ENCODE results near the gene PGS1.
A peak's percentile ranks its signal among the peaks of the same experiment; 100 is the strongest.

The PGS1 gene

DNA sequence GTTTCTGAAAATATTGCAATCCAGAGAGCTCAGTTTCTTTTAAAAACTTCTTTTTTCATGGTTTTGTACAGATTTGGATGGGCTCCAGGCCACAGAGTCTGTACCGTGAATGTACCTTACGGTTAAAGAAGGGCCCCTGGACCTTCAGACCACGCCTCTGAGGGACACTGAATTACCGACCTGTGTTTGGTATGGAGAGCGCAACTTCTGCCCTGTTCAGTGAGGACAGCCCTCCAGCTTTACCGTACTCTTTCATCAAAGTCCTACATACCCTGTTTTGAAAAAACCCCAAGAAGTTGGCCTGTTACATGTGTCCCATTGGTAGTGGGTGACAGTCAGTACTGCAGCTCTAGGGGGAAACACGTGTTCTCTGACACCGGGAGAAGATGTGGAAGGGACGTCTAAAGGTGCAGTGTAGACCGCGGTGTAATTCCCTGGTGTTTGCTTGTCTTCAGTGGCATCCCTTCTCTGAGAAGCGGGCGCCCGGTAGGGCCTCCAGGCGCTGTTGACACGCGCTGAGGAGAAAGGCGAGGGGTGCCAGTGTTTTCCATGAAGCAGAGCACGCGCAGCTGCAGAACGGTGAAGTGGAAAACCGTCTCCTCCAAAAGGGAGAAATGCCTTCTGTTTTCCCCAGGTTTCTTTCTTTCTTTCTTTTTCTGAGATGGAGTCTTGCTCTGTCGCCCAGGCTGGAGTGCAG, 6.2 kb downstream of the PGS1 start:
- peak in 1 of 3 donors; percentile 11 for DNase-seq (ENCODE audit: low read depth in 2 of 3, low spot score in 1 of 3)

DNA sequence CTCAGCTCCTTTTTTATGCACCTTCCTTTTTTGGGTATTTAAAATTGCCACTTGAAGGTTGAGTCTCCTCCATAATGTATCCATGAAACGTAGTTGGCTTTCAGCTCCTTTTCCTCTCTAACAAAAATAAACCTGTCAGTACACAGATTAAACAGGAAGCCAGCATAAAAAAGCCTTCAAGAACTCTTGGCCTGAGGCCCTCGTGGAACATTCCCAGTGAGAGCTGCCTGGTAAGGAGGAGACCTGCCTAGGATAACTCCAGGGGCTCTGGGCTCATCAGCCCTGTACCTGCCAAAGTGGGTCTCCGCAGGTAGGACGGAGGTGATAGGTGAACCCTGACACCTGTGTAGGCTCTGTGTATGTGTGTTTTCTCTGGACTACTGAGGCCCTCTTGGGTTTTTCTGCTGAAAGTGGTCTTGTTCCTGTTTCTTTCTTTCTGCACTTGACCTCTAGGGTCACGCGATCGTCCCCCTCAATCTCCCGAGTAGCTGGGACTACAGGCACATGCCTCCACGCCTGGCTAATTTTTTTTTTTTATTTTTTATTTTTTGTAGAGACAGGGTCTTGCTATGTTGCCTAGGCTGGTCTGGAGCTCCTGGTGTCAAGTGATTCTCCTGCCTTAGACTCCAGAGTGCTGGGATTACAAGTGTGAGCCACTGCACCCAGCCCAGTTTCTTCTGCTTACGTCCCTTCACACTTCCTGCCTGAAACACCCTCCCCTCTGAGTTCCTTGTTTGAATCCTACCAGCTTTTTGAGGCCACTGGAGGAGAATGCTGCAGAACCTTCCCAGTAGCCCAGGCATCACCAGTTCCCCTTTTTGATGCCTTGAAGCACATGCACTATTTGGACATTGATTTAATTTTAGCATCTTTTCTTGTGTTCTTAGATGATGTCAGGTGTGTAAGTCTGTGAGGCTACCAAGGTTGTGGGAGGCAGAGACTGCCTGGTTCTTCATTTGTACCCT, 9.8 kb downstream of the PGS1 start:
- no peak for DNase-seq (ENCODE audit: low read depth in 2 of 3, low spot score in 1 of 3)

DNA sequence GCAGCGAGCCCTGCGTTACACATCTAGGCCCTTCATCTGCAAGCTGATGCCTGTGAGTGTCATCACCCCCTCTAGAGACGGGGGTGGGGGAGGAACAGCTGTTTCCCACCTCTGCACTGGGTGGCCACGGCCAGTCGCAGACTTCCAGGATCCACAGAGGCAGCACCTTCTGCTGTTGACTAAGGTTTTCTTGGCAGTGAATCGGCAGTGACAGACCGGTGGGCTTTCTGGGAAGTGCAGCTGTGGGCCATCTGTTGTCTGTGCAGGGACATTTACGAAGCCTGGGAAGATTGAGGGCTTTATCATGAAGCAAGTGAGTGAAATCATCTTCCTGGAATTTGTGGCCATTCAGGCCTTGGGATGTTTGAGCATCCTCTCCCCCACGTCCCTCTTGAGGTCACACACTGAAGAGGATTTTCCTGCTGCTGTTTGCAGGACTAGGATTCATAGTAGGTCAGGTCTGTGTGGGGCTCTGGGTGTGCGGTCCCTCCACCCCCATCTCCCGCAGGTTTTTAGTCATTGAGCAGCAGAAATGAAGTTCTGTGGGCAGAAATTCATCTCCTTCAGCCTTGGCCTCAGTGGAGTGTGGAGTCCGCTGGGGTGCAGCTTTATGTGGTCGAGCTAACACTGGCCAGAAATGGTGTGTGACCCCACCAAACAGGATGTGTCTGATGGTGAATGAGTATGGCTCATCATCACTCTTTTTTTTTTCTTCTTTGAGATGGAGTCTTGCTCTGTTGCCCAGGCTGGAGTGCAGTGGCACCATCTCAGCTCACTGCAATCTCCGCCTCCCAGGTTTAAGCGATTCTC, 12.0 kb downstream of the PGS1 start:
- no peak for DNase-seq (ENCODE audit: low read depth in 2 of 3, low spot score in 1 of 3)

DNA sequence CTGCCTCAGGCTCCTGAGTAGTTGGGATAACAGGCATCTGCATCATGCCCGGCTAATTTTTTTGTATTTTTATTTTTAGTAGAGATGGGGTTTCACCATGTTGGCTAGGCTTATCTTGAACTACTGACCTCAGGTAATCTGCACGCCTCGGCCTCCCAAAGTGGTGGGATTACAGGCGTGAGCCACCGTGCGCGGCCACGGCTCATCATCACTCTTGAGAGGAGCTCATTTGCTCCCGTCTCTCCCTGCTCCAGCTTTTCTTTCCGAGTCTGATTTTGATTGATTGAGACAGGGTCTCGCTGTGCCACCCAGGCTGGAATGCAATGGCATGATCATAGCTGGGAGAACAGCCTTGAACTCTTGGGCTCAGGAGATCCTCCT, 12.6 kb downstream of the PGS1 start:
- no peak for DNase-seq (ENCODE audit: low read depth in 2 of 3, low spot score in 1 of 3)

DNA sequence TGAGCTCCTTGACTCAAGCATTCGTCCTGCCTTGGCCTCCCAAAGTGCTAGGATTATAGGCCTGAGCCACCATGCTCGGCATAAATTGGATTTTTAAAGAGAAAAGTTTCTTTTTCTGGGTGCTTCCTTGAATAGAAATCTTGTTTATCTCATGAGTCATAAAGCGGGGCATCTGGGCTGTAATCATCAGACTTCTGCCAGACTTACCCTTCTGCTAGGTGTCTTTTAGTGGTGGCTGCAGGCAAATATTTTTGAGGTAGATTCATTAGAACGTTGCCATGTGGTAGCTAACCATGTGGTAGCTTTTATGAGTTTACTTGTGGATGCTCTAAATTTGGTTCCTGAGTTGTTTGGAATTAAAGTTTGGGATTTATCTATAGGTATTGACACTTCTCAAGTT, 13.4 kb downstream of the PGS1 start:
- no peak for DNase-seq (ENCODE audit: low read depth in 2 of 3, low spot score in 1 of 3)

DNA sequence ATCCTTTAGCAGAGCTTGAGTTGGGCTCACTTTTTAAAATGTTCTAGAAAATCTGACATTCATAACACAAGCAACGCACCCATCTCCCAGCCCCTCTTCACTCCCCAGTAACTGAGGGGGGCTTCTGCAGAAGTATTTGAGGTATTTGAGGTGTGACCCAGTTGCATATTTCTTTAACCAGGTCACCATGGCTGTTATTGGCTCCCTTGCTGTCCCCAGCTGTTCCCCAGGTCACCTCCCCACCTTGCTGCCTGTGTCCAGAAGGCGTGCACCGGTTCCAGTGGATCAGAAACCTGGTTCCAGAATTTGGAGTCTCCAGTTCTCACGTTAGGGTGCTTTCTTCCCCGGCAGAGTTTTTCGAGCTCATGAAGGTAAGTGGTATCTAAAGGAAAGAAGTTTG, 13.8 kb downstream of the PGS1 start:
- DNase-seq (ENCODE audit: low read depth in 2 of 3, low spot score in 1 of 3) = no peak

DNA sequence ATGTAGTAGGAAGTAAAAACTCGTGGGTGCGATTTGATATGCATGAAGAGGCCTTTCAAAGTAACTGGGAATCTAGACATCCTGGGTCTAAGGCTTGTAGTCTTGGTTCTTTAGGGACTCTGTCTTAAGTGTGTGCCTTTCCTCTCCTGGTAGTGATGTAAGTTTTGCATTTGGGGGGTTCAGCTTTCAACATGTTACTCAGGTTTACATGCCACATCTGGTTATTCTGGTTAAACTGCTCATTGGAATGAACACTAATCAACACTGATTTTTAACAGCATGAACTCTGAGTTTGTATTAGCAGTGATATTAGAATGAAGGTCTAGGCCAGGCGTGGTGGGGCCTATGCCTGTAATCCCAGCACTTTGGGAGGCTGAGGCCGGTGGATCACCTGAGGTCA, 15.1 kb downstream of the PGS1 start:
- DNase-seq (ENCODE audit: low read depth in 2 of 3, low spot score in 1 of 3) = no peak

DNA sequence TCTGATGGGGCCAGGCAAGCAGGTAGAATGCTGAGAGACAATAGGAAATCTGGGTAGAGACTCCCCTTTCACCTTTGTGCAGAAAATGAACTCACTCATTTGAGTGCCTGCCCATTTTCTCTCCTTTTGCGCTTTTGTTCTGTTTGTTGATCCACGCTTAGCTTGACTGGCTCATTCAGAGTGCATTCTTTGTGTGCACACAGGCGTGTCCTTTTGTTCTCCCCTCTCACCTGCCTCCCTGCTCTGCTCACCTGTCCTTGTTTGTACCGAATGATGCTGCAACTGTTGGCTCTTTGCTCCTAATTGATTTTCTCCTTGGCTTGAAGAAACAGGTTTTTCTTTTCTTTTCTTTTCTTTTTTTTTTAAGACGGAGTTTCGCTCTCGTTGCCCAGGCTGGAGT, 15.8 kb downstream of the PGS1 start:
- no peak for DNase-seq (ENCODE audit: low read depth in 2 of 3, low spot score in 1 of 3)

DNA sequence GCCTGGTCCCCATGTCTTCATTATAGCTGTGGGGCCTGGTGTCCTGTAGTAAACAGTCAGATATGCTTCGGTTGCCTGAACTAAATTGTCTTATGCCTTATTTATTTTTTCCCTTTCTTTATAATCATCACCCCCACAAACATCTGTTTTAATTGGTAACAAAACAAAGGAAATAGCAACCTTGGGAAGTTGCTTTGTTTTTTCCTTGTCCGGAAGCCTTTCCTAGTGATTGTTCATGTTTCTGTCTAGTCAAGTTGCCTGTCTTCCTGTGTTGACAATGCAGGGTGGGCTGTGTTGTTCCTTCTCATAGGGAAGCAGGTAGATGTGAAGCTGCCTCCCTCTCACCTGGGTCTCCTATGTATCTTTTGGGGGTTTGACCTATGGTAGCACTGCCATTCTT, 16.7 kb downstream of the PGS1 start:
- DNase-seq (ENCODE audit: low read depth in 2 of 3, low spot score in 1 of 3) = no peak

DNA sequence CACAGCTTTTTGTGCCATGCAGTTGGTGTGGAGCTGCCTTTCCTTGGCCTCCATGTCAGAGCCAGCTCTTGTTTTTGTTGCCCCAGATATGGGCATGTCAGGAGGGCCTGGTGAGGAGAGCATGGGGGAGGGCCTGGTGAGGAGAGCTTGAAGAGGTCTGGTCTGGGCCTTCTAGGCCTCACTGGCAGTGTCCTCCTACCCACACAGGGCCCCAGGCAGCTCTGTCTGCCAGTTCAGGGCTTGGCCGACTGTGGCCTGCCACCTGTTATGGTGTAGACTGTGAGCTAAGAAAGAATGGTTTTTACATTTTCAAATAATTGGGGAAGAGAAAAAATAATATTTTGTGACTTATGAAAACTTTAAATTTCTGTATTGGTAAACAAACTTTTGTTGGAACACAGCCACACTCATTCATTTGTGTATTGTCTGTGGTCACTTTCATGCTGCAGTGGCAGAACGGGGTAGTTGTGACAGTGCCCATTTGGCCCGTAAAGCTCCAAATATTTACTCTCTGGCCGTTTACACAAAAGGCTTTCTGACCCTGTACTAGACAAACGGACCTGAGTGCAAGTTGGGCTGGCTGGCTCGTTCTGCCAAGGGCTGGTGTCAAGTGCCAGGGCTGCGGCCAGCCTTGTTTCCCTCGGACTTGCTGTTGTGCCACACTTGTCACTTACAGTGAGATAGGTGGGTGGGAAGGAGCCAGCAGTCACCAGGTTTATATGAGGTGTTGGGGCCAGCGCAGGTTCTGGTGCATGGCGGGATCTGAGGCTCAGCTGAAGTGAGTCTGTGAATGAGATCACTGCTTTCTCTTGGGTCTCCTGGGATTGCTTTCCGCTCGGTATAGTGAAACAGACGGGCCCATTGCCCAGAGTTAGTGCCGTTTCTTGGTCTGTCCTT, 18.2 kb downstream of the PGS1 start:
- no peak for DNase-seq (ENCODE audit: low read depth in 2 of 3, low spot score in 1 of 3)

DNA sequence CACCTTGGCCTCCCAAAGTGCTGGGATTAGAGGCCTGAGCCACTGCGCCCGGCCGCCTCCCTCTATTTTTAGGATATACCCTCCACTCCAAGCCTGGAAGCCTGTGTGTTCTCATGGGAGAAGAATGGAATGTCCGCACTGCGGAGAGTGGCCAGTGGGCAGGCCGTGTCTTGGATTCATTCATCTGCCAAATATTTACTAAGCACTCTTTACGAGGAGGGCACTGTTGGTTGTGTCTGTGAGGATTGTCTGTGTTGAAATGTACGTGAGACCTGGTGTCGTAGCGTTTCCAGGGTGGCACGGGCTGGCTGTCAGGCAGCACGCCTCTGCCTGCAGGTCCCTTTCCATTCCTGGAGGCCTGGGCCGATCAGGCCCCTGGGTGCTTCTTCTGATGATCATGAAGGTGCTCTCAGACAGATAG, 19.2 kb downstream of the PGS1 start:
- DNase-seq (ENCODE audit: low read depth in 2 of 3, low spot score in 1 of 3) = no peak

DNA sequence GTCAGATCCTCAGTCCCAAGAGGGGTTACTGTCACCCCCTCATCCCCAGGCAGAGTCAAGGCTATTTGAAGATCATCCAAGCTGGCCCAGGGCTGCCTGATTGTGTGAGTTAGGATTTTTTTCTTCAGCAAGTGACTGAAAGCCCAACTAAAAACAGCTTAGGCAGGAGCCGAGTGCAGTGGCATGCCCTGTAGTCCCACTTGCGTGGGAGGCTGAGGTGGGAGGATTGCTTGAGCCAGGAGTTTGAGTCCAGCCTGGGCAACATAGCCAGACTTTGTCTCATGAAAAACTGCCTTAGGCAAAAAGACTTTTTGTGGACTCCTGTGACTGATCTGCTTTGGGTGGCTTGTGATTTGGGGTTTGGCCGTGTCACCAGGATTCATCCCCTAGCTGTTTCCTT, 19.9 kb downstream of the PGS1 start:
- no peak for DNase-seq (ENCODE audit: low read depth in 2 of 3, low spot score in 1 of 3)

DNA sequence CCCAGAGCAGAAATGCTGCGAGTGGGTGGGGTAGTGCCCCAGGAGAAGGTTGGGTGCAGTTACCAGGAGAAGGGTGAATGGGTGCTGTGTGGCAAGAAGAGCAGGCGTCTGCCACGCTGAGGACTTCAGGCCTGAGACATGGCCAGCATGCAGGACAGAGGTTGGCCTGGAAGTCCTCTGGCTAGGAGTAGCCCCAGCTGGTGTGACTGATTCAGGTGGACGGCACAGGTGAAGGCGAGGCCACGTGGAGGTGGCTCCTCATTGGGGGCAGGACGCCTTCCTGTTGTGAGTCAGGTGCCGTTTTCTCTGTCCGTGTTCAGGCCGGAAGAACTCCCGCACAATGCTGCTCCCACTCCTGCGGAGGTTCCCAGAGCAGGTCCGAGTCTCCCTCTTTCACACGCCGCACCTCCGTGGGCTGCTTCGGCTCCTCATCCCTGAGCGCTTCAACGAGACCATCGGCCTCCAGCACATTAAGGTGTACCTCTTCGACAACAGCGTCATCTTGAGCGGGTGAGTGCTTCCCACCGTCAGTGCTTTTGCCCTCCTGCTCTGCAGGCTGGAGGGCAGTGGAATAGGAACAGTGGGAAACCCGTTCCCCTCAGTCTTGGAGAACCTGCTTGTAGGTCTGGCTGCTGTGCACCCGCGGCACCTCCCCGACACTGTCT, 20.7 kb downstream of the PGS1 start:
- DNase-seq (ENCODE audit: low read depth in 2 of 3, low spot score in 1 of 3) = no peak

DNA sequence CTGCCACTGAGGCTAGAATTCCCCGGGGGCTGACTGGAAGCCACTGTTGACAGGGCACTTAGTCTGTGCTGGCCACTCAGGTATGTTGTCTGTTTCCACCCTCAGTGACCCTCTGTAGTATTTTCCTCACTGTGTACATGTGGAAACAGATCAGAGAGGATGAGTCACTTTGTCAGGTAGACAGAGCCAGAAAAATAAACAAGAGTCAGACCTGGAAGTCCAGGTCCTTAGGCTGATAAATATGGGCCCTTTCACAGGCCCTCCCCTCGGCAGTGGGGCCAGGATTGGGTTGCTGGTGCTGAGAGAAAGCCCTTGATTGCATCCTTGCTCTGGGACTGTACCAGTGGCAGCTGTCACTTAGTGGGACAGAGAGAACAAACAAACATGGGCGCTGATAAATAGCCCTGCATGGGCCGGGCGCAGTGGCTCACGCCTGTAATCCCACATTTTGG, 21.3 kb downstream of the PGS1 start:
- no peak for DNase-seq (ENCODE audit: low read depth in 2 of 3, low spot score in 1 of 3)

DNA sequence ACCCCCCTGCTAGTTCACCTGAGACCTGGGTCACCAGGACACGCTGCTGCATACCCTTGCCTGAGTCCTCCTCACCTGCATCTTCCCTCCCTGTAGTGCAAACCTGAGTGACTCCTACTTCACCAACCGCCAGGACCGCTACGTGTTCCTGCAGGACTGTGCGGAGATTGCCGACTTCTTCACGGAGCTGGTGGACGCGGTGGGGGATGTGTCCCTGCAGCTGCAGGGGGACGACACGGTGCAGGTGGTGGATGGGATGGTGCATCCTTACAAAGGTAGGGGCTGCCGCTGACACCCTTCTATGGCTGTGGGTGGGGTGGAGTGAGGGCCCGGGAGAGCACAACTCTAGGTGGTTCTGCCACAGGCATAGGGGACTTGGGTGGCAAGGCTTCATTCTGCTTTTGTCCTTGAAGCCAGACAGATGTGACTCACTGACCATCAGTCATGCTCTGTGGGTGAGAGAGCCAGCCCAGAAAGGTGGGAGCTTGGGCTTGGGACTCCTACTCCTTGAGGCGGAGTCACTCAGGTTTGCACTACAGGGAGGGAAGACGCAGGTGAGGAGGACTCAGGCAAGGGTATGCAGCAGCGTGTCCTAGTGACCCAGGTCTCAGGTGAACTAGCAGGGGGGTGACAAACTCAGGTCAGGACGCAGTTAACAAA, 22.3 kb downstream of the PGS1 start:
- DNase-seq (ENCODE audit: low read depth in 2 of 3, low spot score in 1 of 3) = no peak

DNA sequence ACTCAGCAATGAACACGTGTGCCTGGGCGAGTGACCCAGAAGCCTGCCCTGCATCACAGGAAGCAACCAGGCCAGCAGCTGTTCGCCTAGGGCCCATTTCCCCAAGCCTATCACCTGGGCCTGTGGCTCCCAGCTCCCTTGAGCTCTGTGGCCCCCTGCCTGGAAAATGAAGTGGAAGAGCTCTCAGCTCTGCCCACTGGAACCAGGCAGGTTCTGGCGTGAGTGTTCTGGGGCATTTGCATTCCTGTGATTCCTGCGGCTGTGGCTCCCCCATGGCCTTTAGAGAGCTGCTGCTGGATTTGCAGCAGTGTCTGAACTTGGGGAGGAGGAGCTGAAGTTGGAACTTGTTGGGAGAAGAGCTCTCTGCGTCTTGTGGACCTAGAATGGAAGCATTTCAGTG, 22.8 kb downstream of the PGS1 start:
- no peak for DNase-seq (ENCODE audit: low read depth in 2 of 3, low spot score in 1 of 3)

DNA sequence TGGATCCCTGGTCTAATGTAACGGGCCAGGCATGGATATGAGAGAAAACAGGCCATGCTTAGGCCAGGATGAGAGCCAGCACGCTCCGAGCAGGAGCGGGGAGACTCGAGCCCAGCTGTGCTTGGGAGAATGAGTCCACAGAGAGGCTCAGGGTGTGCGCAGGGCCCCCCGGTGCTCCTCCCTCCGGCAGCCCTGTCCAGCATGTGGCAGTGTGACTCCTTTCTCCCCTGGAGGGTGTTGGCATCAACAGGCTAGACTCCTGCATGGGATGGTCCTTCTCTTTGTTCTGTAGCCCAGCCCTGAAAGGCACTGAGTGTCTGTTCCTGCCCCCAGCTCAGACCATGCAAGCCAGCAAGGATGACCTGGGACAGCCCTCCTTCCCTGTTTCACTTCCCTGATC, 23.4 kb downstream of the PGS1 start:
- no peak for DNase-seq (ENCODE audit: low read depth in 2 of 3, low spot score in 1 of 3)

DNA sequence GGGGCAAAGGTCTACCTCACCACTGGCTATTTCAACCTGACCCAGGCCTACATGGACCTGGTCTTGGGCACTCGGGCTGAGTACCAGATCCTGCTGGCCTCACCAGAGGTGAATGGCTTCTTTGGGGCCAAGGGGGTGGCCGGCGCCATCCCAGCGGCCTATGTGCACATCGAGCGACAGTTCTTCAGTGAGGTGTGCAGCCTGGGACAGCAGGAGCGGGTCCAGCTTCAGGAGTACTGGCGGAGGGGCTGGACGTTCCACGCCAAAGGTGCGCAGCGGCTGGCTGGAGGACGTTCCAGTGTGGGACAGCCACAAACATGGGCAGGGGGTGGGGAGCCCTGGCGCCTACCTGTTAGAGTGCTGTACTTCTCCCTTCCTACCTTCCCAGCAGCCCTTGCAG, 25.4 kb downstream of the PGS1 start:
- DNase-seq (ENCODE audit: low read depth in 2 of 3, low spot score in 1 of 3) = no peak

DNA sequence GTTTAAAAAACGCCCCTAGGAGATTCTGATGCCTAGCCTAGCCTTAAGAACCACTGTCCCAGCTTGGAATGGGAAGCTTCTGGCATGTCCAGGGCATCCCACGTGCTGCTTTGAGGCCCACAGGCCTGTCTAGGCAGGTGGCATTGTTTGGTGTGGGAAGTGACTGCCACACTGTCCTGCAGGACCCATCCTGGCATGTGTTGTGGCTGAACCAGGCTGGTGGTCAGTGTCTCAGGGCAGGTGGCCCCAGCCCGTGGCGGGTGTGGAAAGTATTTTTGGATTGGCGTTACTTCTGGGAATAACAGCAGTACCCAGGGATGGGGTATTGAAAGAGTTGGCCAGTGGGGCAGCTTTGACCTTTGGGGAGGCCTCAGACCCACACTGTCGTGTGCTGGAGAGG, 27.9 kb downstream of the PGS1 start:
- DNase-seq (ENCODE audit: low read depth in 2 of 3, low spot score in 1 of 3) = no peak

DNA sequence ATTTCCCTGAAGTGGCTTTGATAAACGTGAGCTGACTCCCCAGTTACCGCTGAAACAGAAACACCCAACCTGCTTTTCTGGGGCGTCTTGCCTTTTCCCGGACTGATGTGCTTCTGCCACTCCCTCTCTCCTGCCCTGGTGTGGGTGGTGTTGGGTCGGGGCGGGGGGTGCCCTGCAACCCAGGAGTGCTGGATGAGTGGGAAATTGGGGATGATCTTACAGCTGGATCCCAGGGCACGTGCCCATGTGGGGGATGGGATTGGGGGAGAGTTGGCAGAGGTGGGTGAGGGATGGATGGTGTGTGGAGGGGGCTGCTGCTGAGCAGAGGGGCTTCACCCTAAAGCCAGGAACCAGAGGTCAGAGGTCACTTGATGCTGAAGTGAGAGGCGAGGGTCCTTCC, 28.5 kb downstream of the PGS1 start:
- no peak for DNase-seq (ENCODE audit: low read depth in 2 of 3, low spot score in 1 of 3)
